IMR-90 (cell line): Measurements from ENCODE around the gene DPH6. TPM values are rescaled to one million over a fixed set of nuclear protein-coding genes. Genes with fewer than 3 reads are reported as not detected.

ENCODE experiments used
- ATAC-seq: fragments of 200-7000 bp; cut with Tn5 transposase; 2 replicates; pipeline ENCODE4 v1.9.1; 2020; ENCODE audit warnings: low read depth, mild to moderate bottlenecking, moderate library complexity
- BruUV-seq: library from RNA; stranded (reverse); fragments of 400-500 nt; replicated peaks from 2 replicates; lab custom pipeline; 2021; lab: Mats Ljungman, UMichigan
- CTCF ChIA-PET: fragments of 300-600 bp; formaldehyde crosslinking; extraction: SDS; loops from one replicate; lab custom pipeline; 2021; ENCODE audit warnings: antibody characterized with exemption; lab: Yijun Ruan, JAX
- POLR2A ChIA-PET: fragments of 300-600 bp; sonication (Branson Sonifier 250); formaldehyde crosslinking; loops from one replicate; lab custom pipeline; 2022; ENCODE audit warnings: antibody characterized with exemption; ENCODE audit not compliant: unreplicated experiment; lab: Charles Lee
- DNase-seq: peaks from one replicate; pipeline ENCODE4 v3.0.0; 2013
- H2AFZ ChIP-seq: replicated peaks from 2 replicates; pipeline ENCODE3; 2013; ENCODE audit warnings: low read length, mild to moderate bottlenecking; ENCODE audit not compliant: poor library complexity
- H2AK5ac ChIP-seq: 2 replicates; pipeline ENCODE4 v1.6.1; 2013; ENCODE audit warnings: low read depth, low read length, inconsistent platforms
- H2AK9ac ChIP-seq: replicated peaks from 2 replicates; pipeline ENCODE3; 2013; ENCODE audit warnings: mild to moderate bottlenecking, low read depth, low read length, moderate library complexity; ENCODE audit not compliant: poor library complexity
- H2BK120ac ChIP-seq: 2 replicates; pipeline ENCODE4 v1.6.1; 2013; ENCODE audit warnings: low read depth, low read length, inconsistent platforms
- H2BK15ac ChIP-seq: 3 replicates; pipeline ENCODE4 v1.6.1; 2013; ENCODE audit warnings: low read depth, low read length, inconsistent platforms
- H2BK20ac ChIP-seq: 2 replicates; pipeline ENCODE4 v1.6.1; 2013; ENCODE audit warnings: low read depth, mild to moderate bottlenecking, inconsistent platforms, low read length, moderate library complexity
- H2BK5ac ChIP-seq: 2 replicates; pipeline ENCODE4 v1.6.1; 2013; ENCODE audit warnings: mild to moderate bottlenecking, low read depth, low read length, inconsistent platforms; ENCODE audit not compliant: poor library complexity, severe bottlenecking
- H3K14ac ChIP-seq: replicated peaks from 2 replicates; pipeline ENCODE4 v1.6.1; 2013; ENCODE audit warnings: low read depth, low read length, inconsistent platforms
- H3K18ac ChIP-seq: 2 replicates; pipeline ENCODE4 v1.6.1; 2013; ENCODE audit warnings: low read depth, low read length, control low read depth
- H3K23ac ChIP-seq: 2 replicates; pipeline ENCODE4 v1.6.1; 2013; ENCODE audit warnings: low read depth, low read length, inconsistent platforms
- H3K27ac ChIP-seq: 2 replicates; pipeline ENCODE4 v1.5.1; 2013; ENCODE audit warnings: mild to moderate bottlenecking, control low read depth, low read length; ENCODE audit not compliant: insufficient read depth
- H3K27me3 ChIP-seq: 2 replicates; pipeline ENCODE4 v1.6.1; 2013; ENCODE audit warnings: low read length; ENCODE audit not compliant: control insufficient read depth, insufficient read depth
- H3K36me3 ChIP-seq: 2 replicates; pipeline ENCODE4 v1.6.1; 2013; ENCODE audit warnings: low read length, mixed read lengths; ENCODE audit not compliant: control insufficient read depth, insufficient read depth
- H3K4ac ChIP-seq: 2 replicates; pipeline ENCODE4 v1.6.1; 2013; ENCODE audit warnings: low read depth, low read length, inconsistent platforms
- H3K4me1 ChIP-seq: 2 replicates; pipeline ENCODE4 v1.6.1; 2013; ENCODE audit warnings: low read length, mixed read lengths; ENCODE audit not compliant: control insufficient read depth, insufficient read depth
- H3K4me2 ChIP-seq: 2 replicates; pipeline ENCODE4 v1.6.1; 2013; ENCODE audit warnings: low read depth, mild to moderate bottlenecking, control low read depth, low read length, moderate library complexity
- H3K4me3 ChIP-seq: 2 replicates; pipeline ENCODE4 v1.5.1; 2013; ENCODE audit warnings: low read depth, mild to moderate bottlenecking, control low read depth, low read length, moderate library complexity; ENCODE audit not compliant: insufficient read depth
- H3K56ac ChIP-seq: 2 replicates; pipeline ENCODE4 v1.6.1; 2013; ENCODE audit warnings: low read length, inconsistent platforms; ENCODE audit not compliant: insufficient read depth; ENCODE audit errors: extremely low read depth
- H3K79me1 ChIP-seq, 2 experiments: 2 replicates each; pipeline ENCODE4 v1.6.1; 2013; ENCODE audit warnings: low read length in 2 of 2, inconsistent platforms in 1 of 2, low read depth in 1 of 2
- H3K9ac ChIP-seq: 2 replicates; pipeline ENCODE4 v1.6.1; 2013; ENCODE audit warnings: low read depth, low read length, control low read depth
- H3K9me1 ChIP-seq: 2 replicates; pipeline ENCODE4 v1.6.1; 2013; ENCODE audit warnings: low read length, inconsistent platforms; ENCODE audit not compliant: insufficient read depth
- H3K9me3 ChIP-seq: 2 replicates; pipeline ENCODE4 v1.6.1; 2013; ENCODE audit warnings: low read length; ENCODE audit not compliant: control insufficient read depth, insufficient read depth
- H4K20me1 ChIP-seq: 2 replicates; pipeline ENCODE4 v1.6.1; 2013; ENCODE audit warnings: low read length, inconsistent platforms; ENCODE audit not compliant: insufficient read depth
- H4K5ac ChIP-seq: 2 replicates; pipeline ENCODE4 v1.6.1; 2013; ENCODE audit warnings: mild to moderate bottlenecking, low read depth, low read length, control low read depth
- H4K8ac ChIP-seq, 2 experiments: 2 replicates each; pipeline ENCODE4 v1.6.1; 2013; ENCODE audit warnings: low read depth in 2 of 2, low read length in 2 of 2, control low read depth in 1 of 2, inconsistent platforms in 1 of 2
- H4K91ac ChIP-seq: 2 replicates; pipeline ENCODE4 v1.6.1; 2013; ENCODE audit warnings: low read depth, low read length, inconsistent platforms; ENCODE audit not compliant: insufficient read depth
- BHLHE40 ChIP-seq: fragments of 150-350 bp; IDR thresholded peaks from 2 replicates; pipeline ENCODE4 v1.6.1; 2016; ENCODE audit warnings: mild to moderate bottlenecking, low read depth, low read length
- CEBPB ChIP-seq: IDR thresholded peaks from 2 replicates; pipeline ENCODE4 v1.6.1; 2012; ENCODE audit warnings: low read depth, low read length, improper control_type of control experiment
- NFE2L2 ChIP-seq: fragments of 150-350 bp; IDR thresholded peaks from 2 replicates; pipeline ENCODE4 v1.6.1; 2016; ENCODE audit warnings: low read depth, mild to moderate bottlenecking, low read length
- POLR2A ChIP-seq: IDR thresholded peaks from 2 replicates; pipeline ENCODE4 v1.6.1; 2012; ENCODE audit warnings: mild to moderate bottlenecking, low read depth, low read length
- RAD21 ChIP-seq: IDR thresholded peaks from 2 replicates; pipeline ENCODE4 v1.6.1; 2012; ENCODE audit warnings: low read length, improper control_type of control experiment
- RCOR1 ChIP-seq: IDR thresholded peaks from 2 replicates; pipeline ENCODE4 v1.6.1; 2012; ENCODE audit warnings: mild to moderate bottlenecking, low read length, improper control_type of control experiment; ENCODE audit not compliant: insufficient replicate concordance
- SMC3 ChIP-seq: fragments of 150-350 bp; IDR thresholded peaks from 2 replicates; pipeline ENCODE4 v1.6.1; 2016; ENCODE audit warnings: low read depth, mild to moderate bottlenecking, antibody characterized with exemption, low read length, moderate library complexity
- WGBS, 2 experiments: methylation state at CpG; one replicate each; pipeline versions ENCODE4 v1.1.5 to v1.1.7; 2013; ENCODE audit warnings: missing lambda C conversion rate in 2 of 2; ENCODE audit not compliant: insufficient read length in 1 of 2; ENCODE audit errors: extremely low coverage in 2 of 2; 5-methylcytosine and 5-hydroxymethylcytosine counted together
- dilution Hi-C: fragments of 300-500 bp; cut with HindIII; formaldehyde crosslinking; loops from one replicate; pipeline ENCODE4 v1.14.3; 2018; ENCODE audit warnings: low sequenced_read_pairs; ENCODE audit not compliant: unreplicated experiment
- in situ Hi-C: fragments of 300-500 bp; cut with MboI; formaldehyde crosslinking; loops from 3 replicates; pipeline ENCODE4 v1.14.3; 2019; ENCODE audit warnings: low sequenced_read_pairs, inconsistent platforms, mixed read lengths
- intact Hi-C: fragments of 100-400 bp; cut with micrococcal nuclease; formaldehyde crosslinking; loops from 2 replicates; pipeline ENCODE4 v1.10.0; 2022
- polyA plus RNA-seq, 3 experiments: library from polyadenylated mRNA; depleted of rRNA; stranded (reverse); fragments of >200 nt; gene quantifications; 2 replicates each; pipeline ENCODE4 v1.2.3, GENCODE V29; 2012; ENCODE audit warnings: low replicate concordance in 1 of 3
- total RNA-seq: library from RNA; depleted of rRNA; stranded (reverse); fragments of >200 nt; gene quantifications from 2 replicates; pipeline ENCODE4 v1.2.3, GENCODE V29; 2012
- TF ChIP-seq, protein P1 (sequence below): conservative IDR thresholded peaks from 2 replicates; pipeline ENCODE4 v1.5.1; 2012; ENCODE audit warnings: mild to moderate bottlenecking, low read depth, low read length, improper control_type of control experiment
- TF ChIP-seq, protein P2 (sequence below): fragments of 150-350 bp; IDR thresholded peaks from 2 replicates; pipeline ENCODE4 v1.6.1; 2016; ENCODE audit warnings: low read depth, mild to moderate bottlenecking, low read length, moderate library complexity, borderline replicate concordance
- TF ChIP-seq, protein P3 (sequence below): fragments of 150-350 bp; IDR thresholded peaks from 2 replicates; pipeline ENCODE4 v1.6.1; 2017; ENCODE audit warnings: mild to moderate bottlenecking, antibody characterized with exemption, low read length, low read depth

Gene DPH6
- total and polyA plus RNA-seq, 2 of the 4 experiments (the other 2 are of a cell fraction): 6.1 to 8.1 TPM

DNA sequence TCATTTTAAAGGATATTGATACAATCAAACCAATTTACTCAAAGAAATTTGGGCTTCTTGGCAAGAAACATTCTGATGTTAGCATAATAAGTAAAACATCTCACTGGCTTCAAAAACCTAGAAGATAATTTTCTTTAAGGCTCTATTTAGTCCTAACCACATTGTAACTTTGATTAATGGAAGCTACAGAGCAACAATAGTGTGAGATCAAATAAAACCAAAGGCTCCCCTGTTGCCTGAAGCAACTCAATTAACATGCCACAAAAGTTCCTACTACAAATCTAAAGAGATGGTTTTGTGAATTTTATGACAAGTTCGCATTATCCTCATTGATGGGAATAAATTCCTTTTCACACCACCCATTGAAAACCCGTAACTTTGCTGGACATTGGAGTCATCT lies 5.9 kb downstream of the DPH6 start:
- H2BK20ac ChIP-seq: peak overlapping the region; percentile 60
- H4K5ac ChIP-seq: peak overlapping the region; percentile 88; the same call in 1 of the 2 replicates
- no peak overlapping the region for H2AK5ac ChIP-seq
- peak overlapping the region; percentile 32; the same call in 1 of the 2 replicates for H3K56ac ChIP-seq
- H3K23ac ChIP-seq: peak overlapping the region; percentile 0; the same call in 1 of the 2 replicates
- no peak overlapping the region for H2AK9ac ChIP-seq
- in situ Hi-C loops (loop anchor here (25.0 kb wide), 1 partner anchor 947 kb away; no protein-coding TSS in a partner anchor), dilution Hi-C loops (no loop called here), intact Hi-C loops (loop anchor here (10.0 kb wide), 2 partner anchors 255 to 1555 kb away; no protein-coding TSS in a partner anchor)
- peak overlapping the region; percentile 58 to 75; a peak in 3 of 4 replicates for H4K8ac ChIP-seq
- no peaks in the 10 kb centered on the region for H3K27me3 ChIP-seq
- H3K4me3 ChIP-seq: no peak overlapping the region
- no peak overlapping the region for H3K4me2 ChIP-seq
- ATAC-seq (no peak), DNase-seq (no peak)
- H3K9me1 ChIP-seq: peaks cover 2% of the 10 kb centered on the region; the same call in 1 of the 2 replicates
- CTCF ChIA-PET: no interaction called here
- H3K9me3 ChIP-seq: no peaks in the 10 kb centered on the region
- H2BK15ac ChIP-seq: peak overlapping the region; percentile 56; the same call in 1 of the 3 replicates
- H3K79me1 ChIP-seq: peaks cover 7 to 15% of the 10 kb centered on the region in 2 experiments; a peak in 3 of 4 replicates
- POLR2A ChIA-PET: no interaction called here
- no peak overlapping the region; the same call in 1 of the 2 replicates for H4K91ac ChIP-seq
- H3K4me1 ChIP-seq: peaks cover 5% of the 10 kb centered on the region
- H3K14ac ChIP-seq: peak overlapping the region; percentile 4; the same call in 1 of the 2 replicates
- H3K9ac ChIP-seq: no peak overlapping the region
- peak overlapping the region; percentile 33; the same call in 1 of the 2 replicates for H3K27ac ChIP-seq
- peak overlapping the region; percentile 82 for H2BK120ac ChIP-seq
- H2BK5ac ChIP-seq: peak overlapping the region; percentile 70
- 0 out of 2 replicates have a peak, but pooled peaks cover 1% of the 10 kb centered on the region for H3K36me3 ChIP-seq
- peak overlapping the region; percentile 97 for H3K18ac ChIP-seq
- BruUV-seq: no TSS peak
- no peak overlapping the region for H2AFZ ChIP-seq
- TF ChIP-seq SMC3: no peak
- no peak for TF ChIP-seq POLR2A
- TF ChIP-seq CEBPB: no peak
- TF ChIP-seq, protein P1, sequence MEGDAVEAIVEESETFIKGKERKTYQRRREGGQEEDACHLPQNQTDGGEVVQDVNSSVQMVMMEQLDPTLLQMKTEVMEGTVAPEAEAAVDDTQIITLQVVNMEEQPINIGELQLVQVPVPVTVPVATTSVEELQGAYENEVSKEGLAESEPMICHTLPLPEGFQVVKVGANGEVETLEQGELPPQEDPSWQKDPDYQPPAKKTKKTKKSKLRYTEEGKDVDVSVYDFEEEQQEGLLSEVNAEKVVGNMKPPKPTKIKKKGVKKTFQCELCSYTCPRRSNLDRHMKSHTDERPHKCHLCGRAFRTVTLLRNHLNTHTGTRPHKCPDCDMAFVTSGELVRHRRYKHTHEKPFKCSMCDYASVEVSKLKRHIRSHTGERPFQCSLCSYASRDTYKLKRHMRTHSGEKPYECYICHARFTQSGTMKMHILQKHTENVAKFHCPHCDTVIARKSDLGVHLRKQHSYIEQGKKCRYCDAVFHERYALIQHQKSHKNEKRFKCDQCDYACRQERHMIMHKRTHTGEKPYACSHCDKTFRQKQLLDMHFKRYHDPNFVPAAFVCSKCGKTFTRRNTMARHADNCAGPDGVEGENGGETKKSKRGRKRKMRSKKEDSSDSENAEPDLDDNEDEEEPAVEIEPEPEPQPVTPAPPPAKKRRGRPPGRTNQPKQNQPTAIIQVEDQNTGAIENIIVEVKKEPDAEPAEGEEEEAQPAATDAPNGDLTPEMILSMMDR: no peak
- no peak for TF ChIP-seq RCOR1
- TF ChIP-seq BHLHE40: no peak
- TF ChIP-seq RAD21: no peak
- no peak for TF ChIP-seq NFE2L2
- TF ChIP-seq, protein P2, sequence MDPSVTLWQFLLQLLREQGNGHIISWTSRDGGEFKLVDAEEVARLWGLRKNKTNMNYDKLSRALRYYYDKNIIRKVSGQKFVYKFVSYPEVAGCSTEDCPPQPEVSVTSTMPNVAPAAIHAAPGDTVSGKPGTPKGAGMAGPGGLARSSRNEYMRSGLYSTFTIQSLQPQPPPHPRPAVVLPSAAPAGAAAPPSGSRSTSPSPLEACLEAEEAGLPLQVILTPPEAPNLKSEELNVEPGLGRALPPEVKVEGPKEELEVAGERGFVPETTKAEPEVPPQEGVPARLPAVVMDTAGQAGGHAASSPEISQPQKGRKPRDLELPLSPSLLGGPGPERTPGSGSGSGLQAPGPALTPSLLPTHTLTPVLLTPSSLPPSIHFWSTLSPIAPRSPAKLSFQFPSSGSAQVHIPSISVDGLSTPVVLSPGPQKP: no peak
- TF ChIP-seq, protein P3, sequence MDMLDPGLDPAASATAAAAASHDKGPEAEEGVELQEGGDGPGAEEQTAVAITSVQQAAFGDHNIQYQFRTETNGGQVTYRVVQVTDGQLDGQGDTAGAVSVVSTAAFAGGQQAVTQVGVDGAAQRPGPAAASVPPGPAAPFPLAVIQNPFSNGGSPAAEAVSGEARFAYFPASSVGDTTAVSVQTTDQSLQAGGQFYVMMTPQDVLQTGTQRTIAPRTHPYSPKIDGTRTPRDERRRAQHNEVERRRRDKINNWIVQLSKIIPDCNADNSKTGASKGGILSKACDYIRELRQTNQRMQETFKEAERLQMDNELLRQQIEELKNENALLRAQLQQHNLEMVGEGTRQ: no peak
- WGBS, 2 experiments: 67% methylated on average over 1 of the region's 2 CpGs; no CpG with 5 or more reads in 1 of the 2 experiments
- H3K4ac ChIP-seq: peak overlapping the region; percentile 8; the same call in 1 of the 2 replicates
- no peaks in the 10 kb centered on the region for H4K20me1 ChIP-seq
